Stimulated activated CD8-positive, alpha-beta memory T cell treated with anti-CD3 and anti-CD28 coated beads, Interleukin-2, amount 100 ng/mL, for 1 hour (primary cell): Measurements from ENCODE around the gene SNX33.
"Not testable (repeated sequence)": the region's sequence is repeated elsewhere in the genome, so short reads cannot be mapped to it uniquely, and the experiment has no call there.

Source experiments
- DNase-seq, 2 donors: peaks; one replicate each; pipeline ENCODE4 v3.0.0-alpha.2; 2020; ENCODE audit warnings: low read depth in 2 of 2

Gene SNX33

GRCh38 chr15:75662823-75663519 is 15.3 kb downstream of the SNX33 start:
- DNase-seq = no peak

GRCh38 chr15:75663931-75664421 is 16.3 kb downstream of the SNX33 start:
- no peak for DNase-seq

GRCh38 chr15:75666823-75667501 is 19.2 kb downstream of the SNX33 start:
- DNase-seq = no peak

- no peak for DNase-seq
Observed at GRCh38 chr15:75669191-75669878, 21.6 kb downstream of the SNX33 start.

- DNase-seq = no peak
Observed at GRCh38 chr15:75669879-75670212, 22.1 kb downstream of the SNX33 start.

- no peak for DNase-seq
Observed at GRCh38 chr15:75671730-75672602, 24.3 kb downstream of the SNX33 start.

- no peak for DNase-seq
Observed at GRCh38 chr15:75672646-75673425, 25.1 kb downstream of the SNX33 start.

- no peak for DNase-seq
Observed at GRCh38 chr15:75673426-75674235, 25.9 kb downstream of the SNX33 start.

- DNase-seq = no peak
Observed at GRCh38 chr15:75674366-75674765, 26.7 kb downstream of the SNX33 start.

GRCh38 chr15:75675579-75676404 is 28.1 kb downstream of the SNX33 start:
- DNase-seq = no peak

GRCh38 chr15:75676688-75677464 is 29.2 kb downstream of the SNX33 start:
- DNase-seq = no peak

- no peak for DNase-seq
Observed at GRCh38 chr15:75677465-75678323, 30.0 kb downstream of the SNX33 start.

GRCh38 chr15:75678324-75678690 is 30.6 kb downstream of the SNX33 start:
- DNase-seq = not testable (repeated sequence)

- no peak for DNase-seq
Observed at GRCh38 chr15:75680007-75680789, 32.5 kb downstream of the SNX33 start.

GRCh38 chr15:75682181-75683135 is 34.7 kb downstream of the SNX33 start:
- no peak for DNase-seq
